Adrenal gland (tissue), 12 donors: Measurements from ENCODE around the gene UBE2L3. TPM values are rescaled to one million over a fixed set of nuclear protein-coding genes. Genes with fewer than 3 reads are reported as not detected.
A peak's percentile ranks its signal among the peaks of the same experiment; 100 is the strongest.

Experiments used
- DNase-seq, 7 donors: peaks; one replicate each; pipeline ENCODE4 v3.0.0-alpha.2; 2019 to 2020
- H3K27ac ChIP-seq, 5 donors: fragments of 200-600 bp; sonication (generic) in 4 of 5; 1 replicate in 3 of 5; 2 replicates in 2 of 5; pipeline versions ENCODE4 v1.5.1 to v1.8.0; 2016 to 2020; ENCODE audit warnings: mild to moderate bottlenecking in 1 of 5
- H3K27me3 ChIP-seq: fragments of 200-600 bp; 2 replicates; pipeline ENCODE4 v1.8.0; 2021
- H3K36me3 ChIP-seq, 2 donors: fragments of 200-600 bp; replicated peaks in 1 of 2; 1 replicate in 1 of 2; 2 replicates in 1 of 2; pipeline versions ENCODE4 v1.5.1 to v1.8.0; 2018 to 2022
- H3K4me1 ChIP-seq, 2 donors: fragments of 200-600 bp; replicated peaks in 1 of 2; 1 replicate in 1 of 2; 2 replicates in 1 of 2; pipeline versions ENCODE4 v1.5.1 to v1.8.0; 2018 to 2021
- H3K4me3 ChIP-seq, 4 donors: fragments of 200-600 bp; sonication (generic) in 3 of 4; one replicate each; pipeline ENCODE4 v1.5.1; 2016 to 2018
- H3K9me3 ChIP-seq, 3 donors: fragments of 200-600 bp; sonication (generic) in 1 of 3; replicated peaks in 1 of 3; 1 replicate in 2 of 3; 2 replicates in 1 of 3; pipeline versions ENCODE4 v1.5.1 to v1.8.0; 2016 to 2021
- CTCF ChIP-seq, 6 experiments: fragments of 450-650 bp in 4 of 6; fragments of 200-600 bp in 2 of 6; sonication (generic) in 1 of 6; IDR thresholded peaks; 1 replicate in 5 of 6; 2 replicates in 1 of 6; pipeline versions ENCODE4 v1.5.1 to v1.8.0; 2016 to 2021; ENCODE audit warnings: antibody characterized with exemption in 6 of 6, mild to moderate bottlenecking in 2 of 6, moderate library complexity in 1 of 6
- POLR2A ChIP-seq, 2 donors: fragments of 450-650 bp; IDR thresholded peaks; one replicate each; pipeline ENCODE4 v1.6.1; 2017; ENCODE audit warnings: antibody characterized with exemption in 2 of 2, mild to moderate bottlenecking in 2 of 2, moderate library complexity in 1 of 2
- WGBS, 4 donors: extraction: QIAGEN DNeasy Blood & Tissue Kit in 2 of 4; methylation state at CpG; one replicate each; pipeline versions ENCODE4 v1.1.5 to v1.1.7; 2013 to 2017; 5-methylcytosine and 5-hydroxymethylcytosine counted together
- intact Hi-C, 2 donors: fragments of 100-400 bp; cut with DNase I; formaldehyde crosslinking; loops; one replicate each; pipeline versions ENCODE4 v1.14.1 to v1.15.0; 2022 to 2023
- polyA plus RNA-seq, 3 donors: library from polyadenylated mRNA; stranded (reverse); fragments of 200-250 nt in 2 of 3; fragments of 350-450 nt in 1 of 3; fragmentation: Illumina TruSeq in 1 of 3; extraction: RNeasy Lipid Tissue Mini Kit (QIAGEN cat#74804) in 1 of 3; gene quantifications; one replicate each; pipeline ENCODE4 v1.2.3, GENCODE V29; 2013 to 2014
- total RNA-seq, 9 donors: library from RNA; depleted of rRNA in 4 of 9; stranded (reverse); fragments of >200 nt in 4 of 9; fragments of 120-200 nt in 1 of 9; fragmentation: NEBNext Ultra II Directional in 1 of 9; extraction: Animal tissue kit (Norgen Biotek cat#: 25700) in 1 of 9; gene quantifications; one replicate each; pipeline versions ENCODE4 v1.1.0 to v1.2.4, GENCODE V29; 2013 to 2023
- donor health status: healthy with polysubstance abuse.
- donor health status: Bipolar disorder and iron deficiency.
- donor health status: DM: yes; HTN: yes; CAD: no.
- donor health status: DM: no; HTN: no; CAD: no.
- donor health status: DM: no; HTN: no; CAD: no.
- donor health status: DM: yes; HTN: yes; CAD: no.

UBE2L3 gene
- total and polyA plus RNA-seq, 12 donors, result 48.5 to 142 (median 61.8) TPM

- Histone ChIP-seq H3K9me3 (no peaks in the 10 kb centered on the region), H3K27me3 (no peaks in the 10 kb centered on the region), H3K36me3 (no peaks in the 10 kb centered on the region), H3K27ac (no peak overlapping the region), H3K4me3 (no peak overlapping the region), H3K4me1 (peaks cover 6% of the 10 kb centered on the region in 2 donors)
- WGBS, 4 donors, result 30 to 38% (median 32%) methylated on average over 13 to 17 of the region's 17 CpGs
- TF ChIP-seq POLR2A (IDR thresholded peaks at IDR 0.05) (no peak), CTCF (IDR thresholded peaks at IDR 0.05) (no peak)
- DNase-seq, result no peak
- intact Hi-C loops, result no loop called here
Observed at GRCh38 chr22:21657020-21657359, 89.5 kb downstream of the UBE2L3 start.

- Histone ChIP-seq H3K4me1 (peaks cover 2 to 3% of the 10 kb centered on the region in 2 donors), H3K9me3 (no peaks in the 10 kb centered on the region), H3K4me3 (peak overlapping the region in 2 of 4 donors; percentile 24 to 64), H3K36me3 (no peaks in the 10 kb centered on the region), H3K27ac (no peak overlapping the region), H3K27me3 (no peaks in the 10 kb centered on the region)
- TF ChIP-seq POLR2A (IDR thresholded peaks at IDR 0.05), result no peak
- peak in 2 of 6 experiments; percentile 23 to 24 for TF ChIP-seq CTCF (IDR thresholded peaks at IDR 0.05)
- WGBS, 4 donors, result 0 to 1% (median 0%) methylated on average over 2 to 79 of the region's 79 CpGs
- intact Hi-C loops, result no loop called here
- peak in 6 of 7 donors; percentile 58 to 68 (median 64) for DNase-seq
Observed at GRCh38 chr22:21657360-21658032, 90.0 kb downstream of the UBE2L3 start.

- Histone ChIP-seq H3K9me3 (no peaks in the 10 kb centered on the region), H3K36me3 (no peaks in the 10 kb centered on the region), H3K27me3 (no peaks in the 10 kb centered on the region), H3K27ac (no peak overlapping the region), H3K4me3 (no peak overlapping the region), H3K4me1 (no peaks in the 10 kb centered on the region)
- TF ChIP-seq POLR2A (IDR thresholded peaks at IDR 0.05), result no peak
- no peak for TF ChIP-seq CTCF (IDR thresholded peaks at IDR 0.05)
- WGBS, 4 donors, result 78 to 84% (median 83%) methylated on average over 7 of the region's 7 CpGs
- intact Hi-C loops, result no loop called here
- DNase-seq, result no peak
Observed at GRCh38 chr22:21659864-21660525, 92.5 kb downstream of the UBE2L3 start.

- intact Hi-C loops, result no loop called here
- 60 to 81% (median 73%) methylated on average over 4 to 7 of the region's 7 CpGs for WGBS, 4 donors
Observed at GRCh38 chr22:21660904-21661303, 93.4 kb downstream of the UBE2L3 start.

More at GRCh38 chr22:21660904-21661303, 93.4 kb downstream of the UBE2L3 start:
- Histone ChIP-seq H3K27ac (no peak overlapping the region), H3K36me3 (no peaks in the 10 kb centered on the region), H3K9me3 (no peaks in the 10 kb centered on the region), H3K27me3 (no peaks in the 10 kb centered on the region), H3K4me3 (no peak overlapping the region), H3K4me1 (no peaks in the 10 kb centered on the region)
- DNase-seq, result no peak
- no peak for TF ChIP-seq POLR2A (IDR thresholded peaks at IDR 0.05)
- TF ChIP-seq CTCF (IDR thresholded peaks at IDR 0.05), result no peak
